Spleen (tissue), 11 donors: ENCODE data around the gene CDKL1. TPM values are rescaled to one million over a fixed set of nuclear protein-coding genes. Genes with fewer than 3 reads are reported as not detected.

Experiments used
- DNase-seq: peaks from one replicate; pipeline ENCODE4 v3.0.0-alpha.2; 2020
- H3K27ac ChIP-seq, 8 donors: fragments of 200-600 bp; sonication (generic) in 7 of 8; 1 replicate in 4 of 8; 2 replicates in 4 of 8; pipeline versions ENCODE4 v1.5.0 to v1.8.0; 2016 to 2021; ENCODE audit warnings: inconsistent platforms in 4 of 8, mild to moderate bottlenecking in 4 of 8, moderate library complexity in 1 of 8
- H3K27me3 ChIP-seq, 7 donors: fragments of 200-600 bp; sonication (generic) in 6 of 7; replicated peaks in 1 of 7; 1 replicate in 4 of 7; 2 replicates in 3 of 7; pipeline versions ENCODE4 v1.5.0 to v1.8.0; 2016 to 2021; ENCODE audit warnings: inconsistent platforms in 3 of 7, mild to moderate bottlenecking in 1 of 7
- H3K36me3 ChIP-seq, 6 donors: fragments of 200-600 bp; sonication (generic) in 5 of 6; 1 replicate in 4 of 6; 2 replicates in 2 of 6; pipeline versions ENCODE4 v1.5.0 to v1.8.0; 2016 to 2021; ENCODE audit warnings: inconsistent platforms in 2 of 6
- H3K4me1 ChIP-seq, 6 donors: fragments of 200-600 bp; sonication (generic) in 5 of 6; 1 replicate in 3 of 6; 2 replicates in 3 of 6; pipeline versions ENCODE4 v1.5.0 to v1.8.0; 2016 to 2021; ENCODE audit warnings: inconsistent platforms in 3 of 6
- H3K4me3 ChIP-seq, 8 donors: fragments of 200-600 bp; sonication (generic) in 7 of 8; 1 replicate in 4 of 8; 2 replicates in 4 of 8; pipeline versions ENCODE4 v1.5.0 to v1.8.0; 2016 to 2021; ENCODE audit warnings: inconsistent platforms in 4 of 8, mild to moderate bottlenecking in 4 of 8, moderate library complexity in 2 of 8
- H3K9me3 ChIP-seq, 8 donors: fragments of 200-600 bp; sonication (generic) in 7 of 8; 1 replicate in 4 of 8; 2 replicates in 4 of 8; pipeline versions ENCODE4 v1.5.0 to v1.8.0; 2016 to 2021; ENCODE audit warnings: inconsistent platforms in 4 of 8
- CTCF ChIP-seq, 11 experiments: fragments of 200-600 bp in 7 of 11; fragments of 450-650 bp in 4 of 11; sonication (generic) in 4 of 11; IDR thresholded peaks in 8 of 11; conservative IDR thresholded peaks in 3 of 11; 1 replicate in 7 of 11; 2 replicates in 4 of 11; pipeline versions ENCODE4 v1.4.0 to v1.8.0; 2016 to 2021; ENCODE audit warnings: antibody characterized with exemption in 11 of 11, inconsistent platforms in 4 of 11, mild to moderate bottlenecking in 1 of 11
- POLR2A ChIP-seq, 3 donors: fragments of 450-650 bp; IDR thresholded peaks; one replicate each; pipeline ENCODE4 v1.5.1; 2017; ENCODE audit warnings: antibody characterized with exemption in 3 of 3, mild to moderate bottlenecking in 1 of 3
- POLR2AphosphoS5 ChIP-seq, 3 donors: sonication (generic); formaldehyde crosslinking; IDR thresholded peaks; one replicate each; pipeline ENCODE4 v1.5.1; 2017; ENCODE audit warnings: antibody characterized with exemption in 3 of 3
- WGBS, 5 donors: extraction: QIAGEN DNeasy Blood & Tissue Kit in 3 of 5; methylation state at CpG; one replicate each; pipeline versions ENCODE4 v1.1.5 to v1.1.7; 2013 to 2018; 5-methylcytosine and 5-hydroxymethylcytosine counted together
- intact Hi-C: fragments of 100-400 bp; cut with DNase I; formaldehyde crosslinking; loops from one replicate; pipeline ENCODE4 v1.15.0; 2023; ENCODE audit warnings: low total_unique reads
- polyA plus RNA-seq, 3 donors: library from polyadenylated mRNA; stranded (reverse); fragments of 200-250 nt; gene quantifications; one replicate each; pipeline ENCODE4 v1.2.1, GENCODE V29; 2013
- total RNA-seq, 7 donors: library from RNA; depleted of rRNA in 3 of 7; stranded (reverse); fragments of >200 nt in 3 of 7; fragmentation: NEBNext Ultra II Directional in 4 of 7; extraction: Animal tissue kit (Norgen Biotek cat#: 25700) in 4 of 7; gene quantifications; one replicate each; pipeline versions ENCODE4 v1.1.0 to v1.2.1, GENCODE V29; 2016 to 2021
- donor health status: healthy with polysubstance abuse.
- donor health status: DM: no; HTN: no; CAD: no; lungs with moderate emphysema.
- donor health status: DM: no; HTN: no; CAD: no.
- donor health status: Bipolar disorder and iron deficiency.
- donor health status: healthy.
- donor health status: DM: no; HTN: no; CAD: no.
- donor health status: DM: yes; HTN: yes; CAD: no.

CDKL1 gene
- total and polyA plus RNA-seq, 10 donors = 1.7 to 310 (median 17.6) TPM

GRCh38 chr14:50410921-50411320 is 14.2 kb upstream of the CDKL1 start:
- 81 to 91% (median 86%) methylated on average over 1 of the region's 1 CpG for WGBS, 5 donors
- Histone ChIP-seq H3K36me3 (peaks cover 0 to 3% (median 0%) of the 10 kb centered on the region in 6 donors), H3K27ac (no peak overlapping the region), H3K27me3 (no peaks in the 10 kb centered on the region), H3K4me1 (no peaks in the 10 kb centered on the region), H3K4me3 (no peak overlapping the region), H3K9me3 (peaks cover 0 to 5% (median 0%) of the 10 kb centered on the region in 8 donors)
- TF ChIP-seq POLR2A (IDR thresholded peaks at IDR 0.05) = no peak
- TF ChIP-seq CTCF (IDR thresholded peaks at IDR 0.05 in 8 of 11, conservative IDR thresholded peaks at IDR 0.05 in 3 of 11) = no peak
- no peak for TF ChIP-seq POLR2AphosphoS5 (IDR thresholded peaks at IDR 0.05)
- DNase-seq = no peak
- intact Hi-C loops = no loop called here

- intact Hi-C loops = no loop called here
- Histone ChIP-seq H3K9me3 (peaks cover 0 to 6% (median 0%) of the 10 kb centered on the region in 8 donors), H3K27ac (no peak overlapping the region), H3K27me3 (no peaks in the 10 kb centered on the region), H3K4me1 (no peaks in the 10 kb centered on the region), H3K4me3 (no peak overlapping the region), H3K36me3 (no peaks in the 10 kb centered on the region)
- DNase-seq = no peak
- WGBS, 5 donors = 96 to 99% (median 97%) methylated on average over 3 of the region's 3 CpGs
- TF ChIP-seq POLR2A (IDR thresholded peaks at IDR 0.05) (no peak), CTCF (IDR thresholded peaks at IDR 0.05 in 8 of 11, conservative IDR thresholded peaks at IDR 0.05 in 3 of 11) (no peak), POLR2AphosphoS5 (IDR thresholded peaks at IDR 0.05) (no peak)
Measured at GRCh38 chr14:50410071-50410470, 13.4 kb upstream of the CDKL1 start.

- Histone ChIP-seq H3K27ac (no peak overlapping the region), H3K27me3 (no peaks in the 10 kb centered on the region), H3K36me3 (no peaks in the 10 kb centered on the region), H3K9me3 (peaks cover 0 to 6% (median 0%) of the 10 kb centered on the region in 8 donors), H3K4me1 (no peaks in the 10 kb centered on the region), H3K4me3 (no peak overlapping the region)
- no peak for TF ChIP-seq CTCF (IDR thresholded peaks at IDR 0.05 in 8 of 11, conservative IDR thresholded peaks at IDR 0.05 in 3 of 11)
- TF ChIP-seq POLR2A (IDR thresholded peaks at IDR 0.05) = no peak
- no peak for TF ChIP-seq POLR2AphosphoS5 (IDR thresholded peaks at IDR 0.05)
- WGBS, 5 donors = 86 to 96% (median 94%) methylated on average over 6 of the region's 6 CpGs
- intact Hi-C loops = no loop called here
- DNase-seq = no peak
Measured at GRCh38 chr14:50407111-50407812, 10.6 kb upstream of the CDKL1 start.

- Histone ChIP-seq H3K4me1 (peaks cover 0 to 11% (median 0%) of the 10 kb centered on the region in 6 donors), H3K9me3 (peaks cover 0 to 6% (median 0%) of the 10 kb centered on the region in 8 donors), H3K27ac (no peak overlapping the region), H3K27me3 (no peaks in the 10 kb centered on the region), H3K4me3 (no peak overlapping the region), H3K36me3 (no peaks in the 10 kb centered on the region)
- TF ChIP-seq CTCF (IDR thresholded peaks at IDR 0.05 in 8 of 11, conservative IDR thresholded peaks at IDR 0.05 in 3 of 11) = no peak
- TF ChIP-seq POLR2AphosphoS5 (IDR thresholded peaks at IDR 0.05) = no peak
- no peak for TF ChIP-seq POLR2A (IDR thresholded peaks at IDR 0.05)
- intact Hi-C loops = no loop called here
- no peak for DNase-seq
Measured at GRCh38 chr14:50403419-50403818, 6.7 kb upstream of the CDKL1 start.
